Measurements from ENCODE around the gene SRCIN1. TPM values are rescaled to one million over a fixed set of nuclear protein-coding genes. Genes with fewer than 3 reads are reported as not detected.

Gene SRCIN1
- polyA plus RNA-seq, 3 donors = 1.3 to 8.9 (median 3.5) TPM

- 63 to 87% (median 80%) methylated on average over 7 of the region's 7 CpGs for WGBS, 3 donors
- H3K27ac ChIP-seq (ENCODE audit: low read depth, low read length) = no peak overlapping the region
Observed at GRCh38 chr17:38586788-38587187, 19.0 kb downstream of the SRCIN1 start.

DNA sequence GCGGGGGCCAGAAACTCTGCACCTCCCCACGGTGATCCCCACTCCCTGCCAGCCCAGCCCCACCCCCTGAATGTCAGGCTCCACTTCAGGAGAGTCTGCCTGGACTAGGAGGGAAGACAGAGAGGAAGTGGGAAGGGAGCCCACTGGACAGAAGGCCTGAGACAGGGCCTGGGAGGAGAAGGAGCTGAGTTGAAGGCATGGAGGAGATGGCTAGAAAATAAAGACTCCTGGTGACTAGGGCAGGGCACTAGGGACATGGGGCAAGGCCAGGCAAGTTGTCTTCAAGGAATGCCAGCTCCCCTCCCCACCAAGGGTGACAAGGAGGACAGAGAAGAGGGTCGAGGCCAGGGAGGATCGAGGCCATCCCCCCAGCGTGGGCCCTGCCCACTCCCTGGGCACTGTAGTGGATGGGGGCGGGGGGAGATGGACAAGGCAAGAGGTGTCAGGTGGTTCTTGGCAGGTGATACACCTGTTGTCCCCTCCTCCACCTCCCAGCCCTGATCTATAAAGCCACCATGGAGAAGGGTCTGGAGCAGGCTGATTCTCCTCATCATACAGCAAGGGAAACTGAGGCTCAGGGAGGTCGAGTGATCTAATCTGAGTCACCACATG lies 19.7 kb downstream of the SRCIN1 start:
- WGBS, 3 donors = 70 to 79% (median 74%) methylated on average over 7 of the region's 7 CpGs
- no peak overlapping the region for H3K27ac ChIP-seq (ENCODE audit: low read depth, low read length)

- H3K27ac ChIP-seq (ENCODE audit: low read depth, low read length) = no peak overlapping the region
Observed at GRCh38 chr17:38585056-38585917, 20.5 kb downstream of the SRCIN1 start.

DNA sequence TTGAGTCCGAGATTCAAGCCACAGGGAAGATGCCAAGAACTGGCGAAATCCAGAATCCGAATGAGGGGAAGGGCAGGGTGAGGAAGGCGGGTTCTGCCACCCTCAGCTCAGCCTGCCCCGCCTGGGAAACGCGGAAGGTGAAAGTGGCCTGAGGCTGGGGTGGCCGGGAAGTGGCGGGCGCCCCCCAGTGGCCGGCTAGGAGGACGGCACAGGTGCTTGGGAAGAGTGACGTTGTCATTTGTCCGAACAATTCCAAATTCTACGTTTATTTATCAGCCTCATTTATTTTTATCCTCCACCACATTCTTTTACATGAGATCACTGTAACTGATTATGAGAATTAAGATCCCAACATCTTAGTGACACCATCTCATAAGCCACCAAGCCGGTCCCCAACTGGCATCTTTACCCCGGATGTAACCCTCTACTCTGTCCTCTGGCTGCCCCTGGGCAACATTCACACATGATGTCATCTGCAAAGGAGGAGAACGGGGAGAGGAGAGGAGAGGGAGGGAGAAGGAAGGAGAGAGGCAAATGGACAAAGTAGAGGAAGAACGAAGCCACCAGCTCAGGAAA lies 21.3 kb downstream of the SRCIN1 start:
- no peak overlapping the region for H3K27ac ChIP-seq (ENCODE audit: low read depth, low read length)
- WGBS, 3 donors = 9% methylated on average over 19 of the region's 19 CpGs

More at GRCh38 chr17:38585056-38585917, 20.5 kb downstream of the SRCIN1 start:
- 48 to 55% (median 55%) methylated on average over 15 of the region's 15 CpGs for WGBS, 3 donors

GRCh38 chr17:38583828-38584349 lies 21.9 kb downstream of the SRCIN1 start:
- H3K27ac ChIP-seq (ENCODE audit: low read depth, low read length) = no peak overlapping the region
- 62 to 81% (median 75%) methylated on average over 13 to 14 of the region's 14 CpGs for WGBS, 3 donors

DNA sequence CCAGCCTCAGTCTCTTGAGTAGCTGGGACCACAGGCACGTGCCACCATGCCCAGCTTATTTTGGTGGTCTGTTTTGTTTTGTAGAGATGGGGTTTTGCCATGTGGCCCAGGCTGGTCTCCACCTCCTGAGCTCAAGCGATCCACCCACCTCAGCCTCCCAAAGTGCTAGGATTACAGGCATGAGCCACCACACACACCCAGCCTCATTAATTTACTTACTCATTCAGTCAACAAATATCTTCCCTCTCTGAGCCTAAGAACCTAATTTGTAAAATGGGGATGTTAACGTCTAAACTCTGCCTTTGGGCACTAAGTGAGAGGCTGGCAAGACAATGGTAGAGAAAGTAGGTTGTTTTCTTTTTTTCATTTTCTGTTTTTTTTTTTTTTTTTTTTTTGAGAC lies 22.6 kb downstream of the SRCIN1 start:
- H3K27ac ChIP-seq (ENCODE audit: low read depth, low read length) = no peak overlapping the region
- 85 to 90% (median 88%) methylated on average over 3 of the region's 3 CpGs for WGBS, 3 donors

- no peak overlapping the region for H3K27ac ChIP-seq (ENCODE audit: low read depth, low read length)
Observed at GRCh38 chr17:38582069-38582468, 23.7 kb downstream of the SRCIN1 start.

DNA sequence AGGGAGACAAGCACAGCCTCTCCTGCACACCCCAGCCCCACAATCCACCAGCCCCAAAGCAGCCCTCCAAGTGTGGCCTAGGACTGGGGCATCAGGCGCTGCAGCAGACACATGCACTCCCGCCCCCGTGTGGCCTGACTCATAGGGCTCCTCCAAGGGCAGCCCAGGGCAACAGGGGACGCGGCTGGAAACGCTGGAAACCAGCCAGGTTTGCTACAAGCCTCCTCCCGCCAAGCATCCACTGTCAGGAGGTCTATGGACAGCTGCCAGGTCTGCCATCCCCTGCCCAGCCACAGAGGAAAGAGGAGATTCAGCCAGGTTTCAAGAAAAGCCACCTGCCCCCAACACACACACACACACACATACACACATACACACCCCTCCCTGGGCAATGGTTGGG lies 25.8 kb downstream of the SRCIN1 start:
- H3K27ac ChIP-seq (ENCODE audit: low read depth, low read length) = no peak overlapping the region
- WGBS, 3 donors = 17 to 18% (median 18%) methylated on average over 7 of the region's 7 CpGs

GRCh38 chr17:38579083-38579480 lies 26.7 kb downstream of the SRCIN1 start:
- WGBS, 3 donors = 22 to 38% (median 26%) methylated on average over 7 of the region's 7 CpGs
- H3K27ac ChIP-seq (ENCODE audit: low read depth, low read length) = no peak overlapping the region

DNA sequence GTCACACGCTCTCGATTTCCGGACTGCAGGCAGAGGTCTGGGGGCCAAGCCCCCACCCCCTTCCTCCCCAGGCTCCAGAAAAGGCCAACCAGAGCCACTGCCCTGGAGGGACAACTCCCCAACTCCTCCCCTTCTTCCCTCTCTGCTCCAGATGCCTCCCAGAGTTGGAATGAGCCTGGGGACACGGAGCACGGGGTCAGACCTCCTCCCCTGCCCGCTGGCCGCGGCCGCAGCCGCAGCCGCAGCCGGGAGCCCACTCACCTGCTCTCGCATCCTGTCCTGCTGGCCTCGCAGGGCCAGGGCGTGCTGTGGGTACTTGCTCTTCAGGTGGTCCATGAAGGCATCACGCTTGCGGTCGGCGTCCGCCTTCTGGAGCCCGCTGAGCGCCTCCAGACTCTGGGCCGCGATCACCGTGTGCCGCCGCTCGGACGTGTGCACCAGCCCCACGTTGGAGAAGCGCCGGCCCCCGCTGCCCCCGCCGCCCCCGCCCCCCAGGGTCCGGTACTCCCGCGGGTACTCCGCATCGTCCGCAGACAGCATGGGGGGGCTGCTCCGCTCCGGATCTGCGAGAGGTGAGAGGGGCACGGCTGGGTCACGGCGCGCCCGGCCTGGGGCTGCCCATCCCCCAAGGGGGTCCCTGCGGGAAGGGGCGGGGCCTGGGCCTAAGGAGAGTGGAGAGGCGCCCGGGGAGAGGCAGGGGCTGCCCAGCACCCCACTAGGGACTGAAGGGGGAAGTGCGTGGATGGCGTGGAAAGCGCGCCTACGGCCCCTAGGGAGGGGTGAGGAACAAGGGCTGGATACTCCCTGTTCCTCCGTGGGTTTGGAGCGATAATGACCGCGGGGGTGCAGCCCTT lies 27.3 kb downstream of the SRCIN1 start:
- WGBS, 3 donors = 5 to 12% (median 6%) methylated on average over 57 to 63 of the region's 63 CpGs
- no peak overlapping the region for H3K27ac ChIP-seq (ENCODE audit: low read depth, low read length)

DNA sequence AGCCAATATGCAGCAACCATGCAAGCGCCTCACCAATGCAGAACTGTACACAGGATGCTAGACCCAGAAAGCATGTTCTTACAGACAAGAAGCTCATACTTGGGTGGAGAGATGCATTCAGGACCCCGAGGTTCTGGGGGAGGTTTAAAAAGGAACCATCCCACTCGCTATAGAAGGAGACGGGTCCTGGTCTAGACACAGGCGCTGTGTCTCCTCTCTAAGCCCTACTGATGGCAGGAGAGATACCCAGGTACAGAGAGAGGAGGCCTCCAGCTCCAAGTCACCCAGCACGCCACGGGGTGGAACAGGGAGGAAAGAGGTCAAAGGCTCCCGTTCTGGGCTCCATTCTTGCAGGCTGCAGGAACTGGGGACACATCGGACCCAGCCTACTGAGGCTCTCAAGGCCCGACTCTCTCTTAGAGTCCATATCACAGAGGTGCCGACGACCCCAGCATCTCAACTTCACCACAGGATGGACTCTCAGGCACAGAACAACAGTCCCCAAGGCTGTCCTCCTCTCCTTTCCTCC lies 28.0 kb downstream of the SRCIN1 start:
- H3K27ac ChIP-seq (ENCODE audit: low read depth, low read length) = no peak overlapping the region
- 36 to 43% (median 41%) methylated on average over 12 of the region's 12 CpGs for WGBS, 3 donors

- no peak overlapping the region for H3K27ac ChIP-seq (ENCODE audit: low read depth, low read length)
- WGBS, 3 donors = 66 to 81% (median 70%) methylated on average over 3 of the region's 3 CpGs
Observed at GRCh38 chr17:38577244-38577643, 28.5 kb downstream of the SRCIN1 start.

DNA sequence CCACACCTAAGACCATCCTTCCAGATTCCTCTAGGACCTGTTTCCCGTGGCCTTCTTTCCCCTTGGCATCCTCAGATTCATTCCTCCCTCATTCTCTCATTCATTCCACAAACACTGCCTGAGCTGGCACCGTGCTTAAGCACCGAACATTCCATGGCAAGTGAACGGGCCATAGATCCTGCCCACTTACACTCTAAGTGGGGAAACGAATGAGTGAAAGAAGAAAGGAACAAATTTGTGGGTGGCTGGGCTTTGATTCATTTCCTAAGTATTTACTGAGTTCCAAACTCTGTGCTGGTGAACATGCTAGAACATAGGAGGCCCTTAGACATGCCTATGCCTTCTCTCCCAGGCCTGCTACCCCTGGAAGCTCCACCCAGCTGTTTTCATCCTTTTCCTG lies 30.0 kb downstream of the SRCIN1 start:
- 54 to 71% (median 62%) methylated on average over 5 of the region's 5 CpGs for WGBS, 3 donors

DNA sequence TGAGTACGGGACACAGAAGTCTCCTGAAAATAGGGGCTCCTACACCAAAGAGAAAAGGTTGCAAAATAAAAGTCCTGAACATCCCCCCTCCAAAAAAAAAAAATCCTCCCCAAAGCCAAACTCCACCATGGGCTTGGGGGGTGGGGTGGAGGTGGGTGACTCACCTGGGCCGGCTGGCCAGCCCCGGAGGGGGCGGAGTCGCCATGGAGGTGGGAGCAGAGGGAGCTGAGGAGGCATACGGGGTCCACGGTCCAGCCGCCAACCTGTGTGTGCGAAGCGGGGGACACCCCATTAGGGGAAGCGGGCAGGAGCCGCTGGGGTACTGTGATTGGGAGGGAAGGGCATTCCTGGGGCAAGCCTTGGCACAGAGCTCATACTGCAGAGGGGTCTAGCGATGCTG lies 31.0 kb downstream of the SRCIN1 start:
- 56 to 68% (median 63%) methylated on average over 13 of the region's 13 CpGs for WGBS, 3 donors
- H3K27ac ChIP-seq (ENCODE audit: low read depth, low read length) = no peak overlapping the region

More for the DNA sequence above, 30.0 kb downstream of the SRCIN1 start:
- no peak overlapping the region for H3K27ac ChIP-seq (ENCODE audit: low read depth, low read length)

GRCh38 chr17:38572669-38573365 lies 32.9 kb downstream of the SRCIN1 start:
- no peak overlapping the region for H3K27ac ChIP-seq (ENCODE audit: low read depth, low read length)
- 2 to 4% (median 3%) methylated on average over 33 to 61 of the region's 61 CpGs for WGBS, 3 donors

DNA sequence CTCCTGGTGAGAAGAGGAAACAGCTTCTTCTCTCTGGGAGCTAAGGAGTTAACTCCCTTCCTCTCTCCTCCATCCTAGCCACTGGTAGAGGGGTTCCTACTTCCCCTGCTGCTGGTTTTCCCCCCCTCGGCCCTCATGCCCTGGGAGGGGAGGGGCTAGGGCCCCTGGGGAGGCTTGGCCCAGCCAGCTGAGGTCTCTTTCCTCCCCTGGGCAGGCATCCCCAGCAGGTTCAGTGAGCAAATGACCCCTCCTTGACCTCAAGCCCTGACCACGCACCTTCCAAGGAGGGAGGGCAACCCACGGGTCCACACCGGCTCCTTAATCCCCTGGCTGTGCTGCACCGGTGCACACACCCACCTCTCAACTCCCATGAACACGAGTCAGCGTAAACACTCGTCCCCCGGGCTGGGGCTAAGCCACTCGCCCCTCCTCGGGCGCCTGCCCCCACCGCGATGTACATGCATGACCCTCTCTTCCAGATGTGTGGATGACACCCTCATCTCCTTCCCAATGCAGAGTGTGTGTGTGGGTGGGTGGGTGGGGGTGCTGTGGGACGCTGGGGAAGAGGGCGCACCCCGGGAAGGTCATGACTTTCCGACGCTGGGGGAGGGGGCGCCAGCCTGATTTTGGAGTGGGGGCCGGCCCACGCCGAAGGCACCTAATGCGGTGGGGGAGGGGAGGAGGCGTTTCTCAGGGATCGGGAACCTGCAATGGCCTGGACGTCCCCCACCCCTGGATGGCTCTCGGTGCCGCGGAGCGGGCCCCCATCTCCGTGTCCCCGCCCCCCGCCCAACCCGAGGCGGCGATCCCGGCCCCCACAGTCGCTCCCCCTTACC lies 33.7 kb downstream of the SRCIN1 start:
- H3K27ac ChIP-seq (ENCODE audit: low read depth, low read length) = no peak overlapping the region
- 3 to 10% (median 5%) methylated on average over 30 to 39 of the region's 39 CpGs for WGBS, 3 donors
